Tibial nerve (tissue), 3 donors: ENCODE results near the gene ABHD11.

ENCODE experiments used
- POLR2A ChIP-seq, 2 donors: fragments of 450-650 bp; IDR thresholded peaks; one replicate each; pipeline ENCODE4 v1.6.1; 2017; ENCODE audit warnings: antibody characterized with exemption in 2 of 2, mild to moderate bottlenecking in 2 of 2, moderate library complexity in 2 of 2
- TF ChIP-seq, protein P1 (sequence below), 5 experiments: fragments of 200-600 bp in 3 of 5; fragments of 450-650 bp in 2 of 5; sonication (generic) in 3 of 5; IDR thresholded peaks; one replicate each; pipeline ENCODE4 v1.5.1; 2016 to 2019; ENCODE audit warnings: antibody characterized with exemption in 5 of 5, mild to moderate bottlenecking in 3 of 5, moderate library complexity in 2 of 5

- TF ChIP-seq POLR2A (IDR thresholded peaks at IDR 0.05): no peak
- TF ChIP-seq, protein P1, sequence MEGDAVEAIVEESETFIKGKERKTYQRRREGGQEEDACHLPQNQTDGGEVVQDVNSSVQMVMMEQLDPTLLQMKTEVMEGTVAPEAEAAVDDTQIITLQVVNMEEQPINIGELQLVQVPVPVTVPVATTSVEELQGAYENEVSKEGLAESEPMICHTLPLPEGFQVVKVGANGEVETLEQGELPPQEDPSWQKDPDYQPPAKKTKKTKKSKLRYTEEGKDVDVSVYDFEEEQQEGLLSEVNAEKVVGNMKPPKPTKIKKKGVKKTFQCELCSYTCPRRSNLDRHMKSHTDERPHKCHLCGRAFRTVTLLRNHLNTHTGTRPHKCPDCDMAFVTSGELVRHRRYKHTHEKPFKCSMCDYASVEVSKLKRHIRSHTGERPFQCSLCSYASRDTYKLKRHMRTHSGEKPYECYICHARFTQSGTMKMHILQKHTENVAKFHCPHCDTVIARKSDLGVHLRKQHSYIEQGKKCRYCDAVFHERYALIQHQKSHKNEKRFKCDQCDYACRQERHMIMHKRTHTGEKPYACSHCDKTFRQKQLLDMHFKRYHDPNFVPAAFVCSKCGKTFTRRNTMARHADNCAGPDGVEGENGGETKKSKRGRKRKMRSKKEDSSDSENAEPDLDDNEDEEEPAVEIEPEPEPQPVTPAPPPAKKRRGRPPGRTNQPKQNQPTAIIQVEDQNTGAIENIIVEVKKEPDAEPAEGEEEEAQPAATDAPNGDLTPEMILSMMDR (IDR thresholded peaks at IDR 0.05): no peak
Observed at GRCh38 chr7:73773700-73774517, 35.3 kb upstream of the ABHD11 start.
